Endodermal cell (in vitro differentiated cells): ENCODE measurements around the gene FZD10. TPM values are rescaled to one million over a fixed set of nuclear protein-coding genes. Genes with fewer than 3 reads are reported as not detected.

Source experiments
- DNase-seq: peaks from one replicate; pipeline ENCODE4 v3.0.0-alpha.2; 2017
- H3K27ac ChIP-seq: 2 replicates; pipeline ENCODE4 v1.5.1; 2013; ENCODE audit warnings: mild to moderate bottlenecking, low read depth, low read length, moderate library complexity
- H3K27me3 ChIP-seq: 2 replicates; pipeline ENCODE4 v1.6.1; 2013; ENCODE audit warnings: mild to moderate bottlenecking, low read length, moderate library complexity; ENCODE audit not compliant: insufficient read depth, control insufficient read depth, poor library complexity, severe bottlenecking
- H3K36me3 ChIP-seq: 2 replicates; pipeline ENCODE4 v1.7.0; 2013; ENCODE audit warnings: mild to moderate bottlenecking, low read length, moderate library complexity; ENCODE audit not compliant: control insufficient read depth, insufficient read depth
- H3K4me1 ChIP-seq: one replicate; pipeline ENCODE4 v1.7.0; 2013; ENCODE audit warnings: low read length; ENCODE audit not compliant: control insufficient read depth, insufficient read depth
- H3K4me3 ChIP-seq: 2 replicates; pipeline ENCODE4 v1.5.1; 2013; ENCODE audit warnings: mild to moderate bottlenecking, low read length, moderate library complexity
- H3K9ac ChIP-seq: 2 replicates; pipeline ENCODE4 v1.6.1; 2013; ENCODE audit warnings: mild to moderate bottlenecking, low read length, moderate library complexity; ENCODE audit not compliant: poor library complexity, severe bottlenecking; ENCODE audit errors: extremely low read depth
- H3K9me3 ChIP-seq: 2 replicates; pipeline ENCODE4 v1.6.1; 2013; ENCODE audit warnings: mild to moderate bottlenecking, low read length, moderate library complexity; ENCODE audit not compliant: control insufficient read depth
- H3K27ac Mint-ChIP-seq: 2 replicates; pipeline ENCODE4 v1.8.0; 2020; ENCODE audit warnings: mixed read lengths
- H3K27me3 Mint-ChIP-seq: 2 replicates; pipeline ENCODE4 v1.8.0; 2021; ENCODE audit warnings: mild to moderate bottlenecking, mixed read lengths; ENCODE audit not compliant: insufficient read depth
- H3K36me3 Mint-ChIP-seq: 2 replicates; pipeline ENCODE4 v1.8.0; 2020; ENCODE audit warnings: low read depth, mixed read lengths
- H3K4me1 Mint-ChIP-seq: 2 replicates; pipeline ENCODE4 v1.8.0; 2020; ENCODE audit warnings: mixed read lengths
- H3K4me3 Mint-ChIP-seq: 2 replicates; pipeline ENCODE4 v1.8.0; 2020; ENCODE audit warnings: mild to moderate bottlenecking, moderate library complexity, mixed read lengths
- H3K9me3 Mint-ChIP-seq: 2 replicates; pipeline ENCODE4 v1.8.0; 2020; ENCODE audit warnings: mild to moderate bottlenecking, mixed read lengths
- CTCF ChIP-seq: fragments of 200-600 bp; sonication (generic); conservative IDR thresholded peaks from 2 replicates; pipeline ENCODE4 v1.5.0; 2021; ENCODE audit warnings: antibody characterized with exemption, mild to moderate bottlenecking
- WGBS, 2 experiments: methylation state at CpG; one replicate each; pipeline versions ENCODE4 v1.1.5 to v1.1.7; 2013; ENCODE audit warnings: missing lambda C conversion rate in 2 of 2, mixed read lengths in 1 of 2; ENCODE audit not compliant: insufficient coverage in 1 of 2, insufficient read length in 1 of 2; 5-methylcytosine and 5-hydroxymethylcytosine counted together
- total RNA-seq, 2 donors: library from RNA; stranded (reverse); fragmentation: NEBNext Ultra II Directional in 1 of 2; extraction: Animal tissue kit (Norgen Biotek cat#: 25700) in 1 of 2; gene quantifications; 2 replicates in 1 of 2; 3 replicates in 1 of 2; pipeline ENCODE4 v1.2.1, GENCODE V29; 2021

Gene FZD10
- total RNA-seq, 2 donors from 2014 or later, result 0.18 TPM; not detected in 1

- no peak overlapping the region for H3K27ac Mint-ChIP-seq
- H3K9me3 Mint-ChIP-seq, result peaks cover 9% of the 10 kb centered on the region
- H3K27me3 Mint-ChIP-seq, result peaks cover 84% of the 10 kb centered on the region
Observed at GRCh38 chr12:130183585-130184370, 21.5 kb downstream of the FZD10 start.

GRCh38 chr12:130184404-130185090, 22.3 kb downstream of the FZD10 start:
- Histone ChIP-seq H3K9me3 (no peaks in the 10 kb centered on the region), H3K27ac (no peak overlapping the region), H3K9ac (no peak overlapping the region), H3K4me3 (no peak overlapping the region), H3K4me1 (no peaks in the 10 kb centered on the region), H3K27me3 (peaks cover 30% of the 10 kb centered on the region), H3K36me3 (no peaks in the 10 kb centered on the region)
- no peak overlapping the region for H3K27ac Mint-ChIP-seq
- TF ChIP-seq CTCF, result no peak
- H3K36me3 Mint-ChIP-seq, result no peaks in the 10 kb centered on the region
- WGBS, 2 experiments, result 85 to 93% methylated on average over 9 to 12 of the region's 12 CpGs
- H3K4me1 Mint-ChIP-seq, result no peaks in the 10 kb centered on the region
- peak; percentile 45 for DNase-seq
- H3K27me3 Mint-ChIP-seq, result peaks cover 80% of the 10 kb centered on the region
- H3K4me3 Mint-ChIP-seq, result no peak overlapping the region
- peaks cover 9% of the 10 kb centered on the region for H3K9me3 Mint-ChIP-seq

More at GRCh38 chr12:130183585-130184370, 21.5 kb downstream of the FZD10 start:
- no peaks in the 10 kb centered on the region for H3K36me3 Mint-ChIP-seq
- 89 to 92% methylated on average over 13 to 23 of the region's 23 CpGs for WGBS, 2 experiments
- no peak for TF ChIP-seq CTCF
- no peaks in the 10 kb centered on the region for H3K9me3 ChIP-seq
- no peaks in the 10 kb centered on the region for H3K4me1 Mint-ChIP-seq
- peaks cover 30% of the 10 kb centered on the region for H3K27me3 ChIP-seq
- H3K9ac ChIP-seq, result no peak overlapping the region
- H3K4me3 Mint-ChIP-seq, result no peak overlapping the region
- H3K36me3 ChIP-seq, result no peaks in the 10 kb centered on the region
- no peak overlapping the region for H3K4me3 ChIP-seq
- H3K27ac ChIP-seq, result no peak overlapping the region
- H3K4me1 ChIP-seq, result no peaks in the 10 kb centered on the region
- DNase-seq, result no peak

- no peaks in the 10 kb centered on the region for H3K9me3 ChIP-seq
- TF ChIP-seq CTCF, result no peak
- no peak overlapping the region for H3K27ac Mint-ChIP-seq
- peaks cover 76% of the 10 kb centered on the region for H3K27me3 Mint-ChIP-seq
- no peak overlapping the region for H3K9ac ChIP-seq
- no peaks in the 10 kb centered on the region for H3K36me3 ChIP-seq
- peaks cover 30% of the 10 kb centered on the region for H3K27me3 ChIP-seq
- H3K36me3 Mint-ChIP-seq, result no peaks in the 10 kb centered on the region
- no peaks in the 10 kb centered on the region for H3K4me1 Mint-ChIP-seq
- H3K27ac ChIP-seq, result no peak overlapping the region
- H3K9me3 Mint-ChIP-seq, result peaks cover 9% of the 10 kb centered on the region
- H3K4me3 ChIP-seq, result no peak overlapping the region
- peak; percentile 49 for DNase-seq
- 93 to 95% methylated on average over 27 to 30 of the region's 30 CpGs for WGBS, 2 experiments
- no peak overlapping the region for H3K4me3 Mint-ChIP-seq
- no peaks in the 10 kb centered on the region for H3K4me1 ChIP-seq
Observed at GRCh38 chr12:130185455-130186391, 23.5 kb downstream of the FZD10 start.
